GM10248 (cell line): ENCODE results near the gene LRRC45.

Experiments used
- CTCF ChIA-PET: fragments of 300-600 bp; sonication (Branson Sonifier 250); formaldehyde crosslinking; extraction: SDS; loops from one replicate; lab custom pipeline; 2021; ENCODE audit warnings: antibody characterized with exemption; lab: Yijun Ruan, JAX
- POLR2A ChIA-PET: fragments of 350-650 bp; sonication (Branson Sonifier 250); formaldehyde crosslinking; extraction: SDS; loops from one replicate; lab custom pipeline; 2020; ENCODE audit warnings: antibody characterized with exemption; lab: Yijun Ruan, JAX
- DNase-seq: peaks from one replicate; pipeline ENCODE4 v3.0.0; 2012; ENCODE audit errors: extremely low spot score
- CTCF ChIP-seq: IDR thresholded peaks from 2 replicates; pipeline ENCODE4 v1.5.1; 2012; ENCODE audit warnings: mild to moderate bottlenecking, low read depth; ENCODE audit errors: extremely low read depth, missing control alignments, control extremely low read depth

LRRC45 gene

GRCh38 chr17:82018152-82018988 lies 4.7 kb upstream of the LRRC45 start:
- ChIA-PET POLR2A (interaction anchor here (0.5 to 1.0 kb wide), 2 partner anchors 19 to 597 kb away, joined by 3 read pairs; partner anchors contain the start of gene DCXR), CTCF (interaction anchor here (1.6 to 10.6 kb wide), 3 partner anchors 58 to 137 kb away, joined by 3 to 106 read pairs (median 12); partner anchors contain the start of gene NOTUM)
- TF ChIP-seq CTCF: no peak
- no peak for DNase-seq

GRCh38 chr17:82018989-82019689 lies 4.0 kb upstream of the LRRC45 start:
- DNase-seq: no peak
- ChIA-PET POLR2A (no interaction called here), CTCF (interaction anchor here (1.0 to 10.6 kb wide), 16 partner anchors 9 to 219 kb away, joined by 3 to 106 read pairs (median 5); partner anchors contain the start of genes DCXR, MCRIP1, NOTUM and RAC3)
- no peak for TF ChIP-seq CTCF

GRCh38 chr17:82019690-82020571 lies 3.2 kb upstream of the LRRC45 start:
- POLR2A ChIA-PET: no interaction called here
- CTCF ChIA-PET: interaction anchor here (0.6 to 10.6 kb wide), 22 partner anchors 8 to 218 kb away, joined by 3 to 106 read pairs (median 5); partner anchors contain the start of genes DCXR, MCRIP1, NOTUM and RAC3
- TF ChIP-seq CTCF: peak; percentile 81
- peak; percentile 79 for DNase-seq

GRCh38 chr17:82020572-82021106 lies 2.5 kb upstream of the LRRC45 start:
- no peak for DNase-seq
- ChIA-PET POLR2A (no interaction called here), CTCF (interaction anchor here (0.6 to 10.6 kb wide), 27 partner anchors 7 to 286 kb away, joined by 3 to 106 read pairs (median 4); partner anchors contain the start of genes DCXR, MCRIP1, NOTUM and RAC3)
- TF ChIP-seq CTCF: no peak

GRCh38 chr17:82021107-82021899 lies 1.8 kb upstream of the LRRC45 start:
- peak; percentile 53 for DNase-seq
- CTCF ChIA-PET: interaction anchor here (0.8 to 10.6 kb wide), 17 partner anchors 8 to 286 kb away, joined by 3 to 106 read pairs (median 5); partner anchors contain the start of genes DCXR, MCRIP1, NOTUM and RAC3
- TF ChIP-seq CTCF: peak; percentile 80
- POLR2A ChIA-PET: no interaction called here
